Lower leg skin (tissue), 3 donors: ENCODE data around the gene TRANK1.

ENCODE experiments used
- CTCF ChIP-seq, 3 donors: fragments of 450-650 bp; IDR thresholded peaks; one replicate each; pipeline ENCODE4 v1.5.1; 2016; ENCODE audit warnings: antibody characterized with exemption in 3 of 3, mild to moderate bottlenecking in 3 of 3, moderate library complexity in 2 of 3
- POLR2A ChIP-seq, 2 donors: fragments of 450-650 bp; IDR thresholded peaks; one replicate each; pipeline ENCODE4 v1.6.1; 2016 to 2017; ENCODE audit warnings: antibody characterized with exemption in 2 of 2, mild to moderate bottlenecking in 1 of 2, moderate library complexity in 1 of 2

- TF ChIP-seq CTCF (IDR thresholded peaks at IDR 0.05): no peak
- TF ChIP-seq POLR2A (IDR thresholded peaks at IDR 0.05): no peak
These were observed 728 bp downstream of the TRANK1 start for GRCh38 chr3:36944012-36944640.
